ENCODE measurements around the gene DLAT. TPM values are rescaled to one million over a fixed set of nuclear protein-coding genes. Genes with fewer than 3 reads are reported as not detected.
"Not testable (repeated sequence)": the region's sequence is repeated elsewhere in the genome, so short reads cannot be mapped to it uniquely, and the experiment has no call there.

Gene DLAT
- polyA plus RNA-seq, 2 donors, result 9.7 to 22.6 TPM

DNA sequence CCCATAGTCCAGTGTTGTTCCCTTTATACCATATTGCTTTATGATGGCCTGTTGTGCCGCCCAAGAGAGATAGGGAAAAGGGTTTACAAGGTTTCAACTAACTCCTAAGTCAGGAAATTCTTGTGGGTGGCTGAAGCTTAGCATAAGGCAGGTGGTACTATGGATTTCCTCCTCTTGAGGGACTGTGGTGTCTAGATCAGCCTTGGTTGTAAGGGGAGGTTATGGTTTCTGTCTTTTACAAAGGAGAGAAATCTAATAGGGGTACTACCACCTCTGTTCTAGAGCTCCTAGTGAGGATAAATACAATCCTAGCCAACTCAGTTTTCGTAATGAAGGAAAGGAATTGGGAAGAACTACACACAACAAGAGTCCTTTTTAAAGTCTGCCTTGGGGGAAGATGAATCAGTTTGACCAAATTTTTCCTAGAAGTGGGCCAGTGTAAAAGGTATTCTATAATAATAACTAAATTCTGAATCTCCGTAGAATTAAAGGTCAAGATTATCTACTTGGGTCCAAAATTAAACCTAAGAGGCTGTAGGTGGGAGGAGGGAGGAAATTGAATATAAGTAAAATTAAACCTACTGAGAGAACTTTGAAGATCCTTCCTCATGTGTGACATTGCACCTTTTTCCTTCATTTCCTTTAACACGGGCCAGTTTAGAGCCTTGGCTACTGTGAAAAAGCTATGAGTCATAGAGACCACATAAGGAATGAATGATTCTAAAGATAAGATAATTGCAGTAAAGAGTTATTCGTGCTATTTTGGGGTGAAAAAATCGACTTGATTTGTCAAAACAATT is 17.2 kb downstream of the DLAT start:
- Histone ChIP-seq H3K9me3 (ENCODE audit: control insufficient read depth in 2 of 2, insufficient read depth in 1 of 2, low read depth in 1 of 2, low read length in 1 of 2) (no peaks in the 10 kb centered on the region), H3K27me3 (ENCODE audit: control insufficient read depth in 1 of 2, insufficient read depth in 2 of 2, low read length in 2 of 2) (no peaks in the 10 kb centered on the region), H3K27ac (ENCODE audit: low read depth in 2 of 2, low read length in 1 of 2) (no peak overlapping the region), H3K4me3 (ENCODE audit: low read depth in 1 of 2, low read length in 2 of 2) (no peak overlapping the region), H3K36me3 (ENCODE audit: control insufficient read depth in 2 of 2, insufficient read depth in 2 of 2, low read length in 1 of 2) (peaks cover 2 to 3% of the 10 kb centered on the region in 2 donors), H3K4me1 (ENCODE audit: control insufficient read depth in 2 of 2, insufficient read depth in 2 of 2, low read length in 1 of 2) (no peaks in the 10 kb centered on the region)
- 64 to 68% methylated on average over 6 of the region's 6 CpGs for WGBS, 2 donors

DNA sequence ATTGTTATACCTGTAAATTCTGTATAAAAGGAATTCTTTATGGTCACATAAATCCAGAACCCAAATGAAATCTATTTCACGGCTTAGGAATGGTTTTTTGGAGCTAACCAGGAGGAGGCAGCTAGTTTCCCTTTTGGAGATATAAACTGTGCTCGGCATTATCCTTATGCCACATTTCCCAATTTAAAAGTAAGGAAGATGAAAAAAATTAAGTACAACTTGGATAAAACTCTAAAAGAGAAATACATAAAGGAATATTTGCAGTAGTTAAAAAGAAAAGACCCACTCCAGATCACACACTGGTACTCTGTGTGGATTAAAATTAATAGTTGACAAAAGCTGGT is 17.7 kb downstream of the DLAT start:
- Histone ChIP-seq H3K4me1 (ENCODE audit: control insufficient read depth in 2 of 2, insufficient read depth in 2 of 2, low read length in 1 of 2) (no peaks in the 10 kb centered on the region), H3K9me3 (ENCODE audit: control insufficient read depth in 2 of 2, insufficient read depth in 1 of 2, low read depth in 1 of 2, low read length in 1 of 2) (no peaks in the 10 kb centered on the region), H3K36me3 (ENCODE audit: control insufficient read depth in 2 of 2, insufficient read depth in 2 of 2, low read length in 1 of 2) (peaks cover 0 to 3% of the 10 kb centered on the region in 2 donors), H3K4me3 (ENCODE audit: low read depth in 1 of 2, low read length in 2 of 2) (no peak overlapping the region), H3K27ac (ENCODE audit: low read depth in 2 of 2, low read length in 1 of 2) (no peak overlapping the region), H3K27me3 (ENCODE audit: control insufficient read depth in 1 of 2, insufficient read depth in 2 of 2, low read length in 2 of 2) (no peaks in the 10 kb centered on the region)
- WGBS, 2 donors, result 89 to 95% methylated on average over 2 of the region's 2 CpGs

DNA sequence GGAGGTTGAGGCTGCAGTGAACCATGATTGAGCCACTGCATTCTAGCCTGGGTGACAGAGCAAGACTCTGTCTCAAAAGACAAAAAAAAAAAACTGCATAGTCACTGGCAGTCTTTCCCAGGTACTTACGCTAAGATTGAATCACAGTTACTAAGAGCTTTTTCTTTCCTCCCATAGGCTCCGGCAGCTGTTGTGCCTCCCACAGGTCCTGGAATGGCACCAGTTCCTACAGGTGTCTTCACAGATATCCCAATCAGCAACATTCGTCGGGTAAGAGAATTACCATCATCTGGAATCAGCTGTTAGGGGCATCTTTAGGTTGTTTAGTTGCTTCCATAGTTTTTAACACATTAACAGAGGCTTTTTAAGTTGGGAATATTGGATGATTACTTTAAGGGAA is 19.8 kb downstream of the DLAT start:
- Histone ChIP-seq H3K4me1 (ENCODE audit: control insufficient read depth in 2 of 2, insufficient read depth in 2 of 2, low read length in 1 of 2) (no peaks in the 10 kb centered on the region), H3K9me3 (ENCODE audit: control insufficient read depth in 2 of 2, insufficient read depth in 1 of 2, low read depth in 1 of 2, low read length in 1 of 2) (no peaks in the 10 kb centered on the region), H3K27me3 (ENCODE audit: control insufficient read depth in 1 of 2, insufficient read depth in 2 of 2, low read length in 2 of 2) (no peaks in the 10 kb centered on the region), H3K27ac (ENCODE audit: low read depth in 2 of 2, low read length in 1 of 2) (no peak overlapping the region), H3K36me3 (ENCODE audit: control insufficient read depth in 2 of 2, insufficient read depth in 2 of 2, low read length in 1 of 2) (peaks cover 0 to 3% of the 10 kb centered on the region in 2 donors), H3K4me3 (ENCODE audit: low read depth in 1 of 2, low read length in 2 of 2) (no peak overlapping the region)
- WGBS, 2 donors, result 80 to 97% methylated on average over 4 of the region's 4 CpGs

DNA sequence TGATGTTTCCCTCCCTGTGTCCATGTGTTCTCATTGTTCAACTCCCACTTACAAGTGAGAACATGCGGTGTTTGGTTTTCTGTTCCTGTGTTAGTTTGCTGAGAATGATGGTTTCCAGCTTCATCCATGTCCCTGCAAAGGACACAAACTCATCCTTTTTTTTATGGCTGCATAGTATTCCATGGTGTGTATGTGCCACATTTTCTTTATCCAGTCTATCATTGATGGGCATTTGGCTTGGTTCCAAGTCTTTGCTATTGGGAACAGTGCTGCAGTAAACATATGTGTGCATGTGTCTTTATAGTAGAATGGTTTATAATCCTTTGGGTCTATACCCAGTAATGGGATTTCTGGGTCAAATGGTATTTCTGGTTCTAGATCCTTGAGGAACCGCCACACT is 21.4 kb downstream of the DLAT start:
- H3K9me3 ChIP-seq (ENCODE audit: control insufficient read depth in 2 of 2, insufficient read depth in 1 of 2, low read depth in 1 of 2, low read length in 1 of 2); H3K36me3 ChIP-seq (ENCODE audit: control insufficient read depth in 2 of 2, insufficient read depth in 2 of 2, low read length in 1 of 2); H3K4me3 ChIP-seq (ENCODE audit: low read depth in 1 of 2, low read length in 2 of 2); H3K27ac ChIP-seq (ENCODE audit: low read depth in 2 of 2, low read length in 1 of 2); H3K4me1 ChIP-seq (ENCODE audit: control insufficient read depth in 2 of 2, insufficient read depth in 2 of 2, low read length in 1 of 2); H3K27me3 ChIP-seq (ENCODE audit: control insufficient read depth in 1 of 2, insufficient read depth in 2 of 2, low read length in 2 of 2): not testable (repeated sequence)
- WGBS, 2 donors, result 100% methylated on average over 2 of the region's 2 CpGs

DNA sequence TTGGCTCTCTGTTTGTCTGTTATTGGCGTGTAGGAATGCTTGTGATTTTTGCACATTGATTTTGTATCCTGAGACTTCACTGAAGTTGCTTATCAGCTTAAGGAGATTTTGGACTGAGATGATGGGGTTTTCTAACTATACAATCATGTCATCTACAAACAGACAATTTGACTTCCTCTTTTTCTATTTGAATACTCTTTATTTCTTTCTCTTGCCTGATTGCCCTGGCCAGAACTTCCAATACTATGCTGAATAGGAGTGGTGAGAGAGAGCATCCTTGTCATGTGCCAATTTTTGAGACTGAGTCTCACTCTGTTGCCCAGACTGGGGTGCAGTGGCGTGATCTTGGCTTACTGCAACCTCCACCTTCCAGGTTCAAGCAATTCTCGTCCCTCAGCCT is 23.0 kb downstream of the DLAT start:
- H3K27ac ChIP-seq (ENCODE audit: low read depth in 2 of 2, low read length in 1 of 2); H3K4me3 ChIP-seq (ENCODE audit: low read depth in 1 of 2, low read length in 2 of 2); H3K9me3 ChIP-seq (ENCODE audit: control insufficient read depth in 2 of 2, insufficient read depth in 1 of 2, low read depth in 1 of 2, low read length in 1 of 2); H3K4me1 ChIP-seq (ENCODE audit: control insufficient read depth in 2 of 2, insufficient read depth in 2 of 2, low read length in 1 of 2); H3K27me3 ChIP-seq (ENCODE audit: control insufficient read depth in 1 of 2, insufficient read depth in 2 of 2, low read length in 2 of 2); H3K36me3 ChIP-seq (ENCODE audit: control insufficient read depth in 2 of 2, insufficient read depth in 2 of 2, low read length in 1 of 2): not testable (repeated sequence)
- 93 to 97% methylated on average over 3 of the region's 3 CpGs for WGBS, 2 donors

DNA sequence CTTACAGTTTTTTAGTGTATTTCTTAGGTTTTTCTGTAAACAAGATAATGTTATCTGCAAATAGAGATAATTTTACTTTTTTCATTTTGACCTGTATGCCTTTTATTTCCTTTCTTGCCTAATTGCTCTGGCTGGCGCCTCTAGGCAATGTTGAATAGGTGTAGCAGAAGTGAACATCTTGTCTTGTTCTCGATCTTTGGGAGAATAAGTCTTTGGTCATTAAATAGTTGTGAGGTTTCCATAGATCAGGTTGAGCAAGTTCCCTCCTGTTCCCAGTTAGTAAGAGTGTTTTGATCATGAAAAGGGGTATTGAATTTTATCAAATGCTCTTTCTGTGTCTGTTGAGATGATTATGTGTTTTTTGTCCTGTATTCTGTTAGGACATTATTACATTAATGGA is 24.6 kb downstream of the DLAT start:
- H3K9me3 ChIP-seq (ENCODE audit: control insufficient read depth in 2 of 2, insufficient read depth in 1 of 2, low read depth in 1 of 2, low read length in 1 of 2), result no peaks in the 10 kb centered on the region
- H3K36me3 ChIP-seq (ENCODE audit: control insufficient read depth in 2 of 2, insufficient read depth in 2 of 2, low read length in 1 of 2), result peaks cover 4 to 8% of the 10 kb centered on the region in 2 donors
- H3K27ac ChIP-seq (ENCODE audit: low read depth in 2 of 2, low read length in 1 of 2), result no peak overlapping the region
- 49 to 50% methylated on average over 2 of the region's 2 CpGs for WGBS, 2 donors
- no peak overlapping the region for H3K4me3 ChIP-seq (ENCODE audit: low read depth in 1 of 2, low read length in 2 of 2)
- H3K27me3 ChIP-seq (ENCODE audit: control insufficient read depth in 1 of 2, insufficient read depth in 2 of 2, low read length in 2 of 2), result no peaks in the 10 kb centered on the region
- H3K4me1 ChIP-seq (ENCODE audit: control insufficient read depth in 2 of 2, insufficient read depth in 2 of 2, low read length in 1 of 2), result no peaks in the 10 kb centered on the region

DNA sequence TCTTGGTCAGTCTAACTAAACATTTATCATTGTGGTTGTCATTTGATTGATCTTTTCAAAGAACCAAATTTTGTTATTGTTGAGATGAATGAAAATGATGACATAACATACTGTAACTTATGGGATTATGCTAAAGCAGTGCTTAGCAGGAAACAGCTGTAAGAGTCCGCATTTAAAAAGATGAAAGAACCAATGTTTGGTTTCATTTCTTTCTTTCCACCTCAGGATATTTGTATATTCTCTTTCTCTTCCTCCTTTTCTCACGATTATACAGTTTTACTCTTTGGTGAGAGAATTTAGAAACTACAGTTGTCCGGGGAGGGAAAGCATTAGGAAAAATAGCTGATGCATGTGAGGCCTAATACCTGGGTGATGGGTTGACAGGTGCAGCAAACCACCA is 25.5 kb downstream of the DLAT start:
- Histone ChIP-seq H3K4me3 (ENCODE audit: low read depth in 1 of 2, low read length in 2 of 2) (no peak overlapping the region), H3K27ac (ENCODE audit: low read depth in 2 of 2, low read length in 1 of 2) (no peak overlapping the region), H3K36me3 (ENCODE audit: control insufficient read depth in 2 of 2, insufficient read depth in 2 of 2, low read length in 1 of 2) (peaks cover 5 to 6% of the 10 kb centered on the region in 2 donors), H3K4me1 (ENCODE audit: control insufficient read depth in 2 of 2, insufficient read depth in 2 of 2, low read length in 1 of 2) (no peaks in the 10 kb centered on the region), H3K9me3 (ENCODE audit: control insufficient read depth in 2 of 2, insufficient read depth in 1 of 2, low read depth in 1 of 2, low read length in 1 of 2) (no peaks in the 10 kb centered on the region), H3K27me3 (ENCODE audit: control insufficient read depth in 1 of 2, insufficient read depth in 2 of 2, low read length in 2 of 2) (no peaks in the 10 kb centered on the region)
- 82 to 85% methylated on average over 3 of the region's 3 CpGs for WGBS, 2 donors

DNA sequence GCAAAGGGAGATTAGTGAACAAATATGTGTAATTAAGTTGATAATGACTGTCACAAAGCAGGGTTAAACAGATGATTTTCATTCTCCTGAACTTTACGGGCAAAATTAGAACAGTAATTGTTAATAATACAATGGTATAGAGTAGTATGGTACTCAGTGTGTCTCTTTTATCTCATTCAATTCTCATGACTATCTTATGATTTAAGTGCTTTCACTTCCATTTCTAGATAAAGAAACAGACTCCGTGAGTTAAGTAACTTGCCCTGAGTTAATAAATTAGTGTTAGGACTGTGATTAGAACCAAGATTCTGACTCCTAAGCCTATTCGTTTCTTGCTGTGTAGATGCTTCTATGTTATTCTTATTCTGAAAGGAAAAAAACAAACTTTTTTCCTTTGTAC is 26.6 kb downstream of the DLAT start:
- Histone ChIP-seq H3K27ac (ENCODE audit: low read depth in 2 of 2, low read length in 1 of 2) (no peak overlapping the region), H3K27me3 (ENCODE audit: control insufficient read depth in 1 of 2, insufficient read depth in 2 of 2, low read length in 2 of 2) (no peaks in the 10 kb centered on the region), H3K4me1 (ENCODE audit: control insufficient read depth in 2 of 2, insufficient read depth in 2 of 2, low read length in 1 of 2) (no peaks in the 10 kb centered on the region), H3K4me3 (ENCODE audit: low read depth in 1 of 2, low read length in 2 of 2) (no peak overlapping the region), H3K9me3 (ENCODE audit: control insufficient read depth in 2 of 2, insufficient read depth in 1 of 2, low read depth in 1 of 2, low read length in 1 of 2) (no peaks in the 10 kb centered on the region), H3K36me3 (ENCODE audit: control insufficient read depth in 2 of 2, insufficient read depth in 2 of 2, low read length in 1 of 2) (peaks cover 5 to 6% of the 10 kb centered on the region in 2 donors)
- WGBS, 2 donors, result 91 to 97% methylated on average over 3 of the region's 3 CpGs

DNA sequence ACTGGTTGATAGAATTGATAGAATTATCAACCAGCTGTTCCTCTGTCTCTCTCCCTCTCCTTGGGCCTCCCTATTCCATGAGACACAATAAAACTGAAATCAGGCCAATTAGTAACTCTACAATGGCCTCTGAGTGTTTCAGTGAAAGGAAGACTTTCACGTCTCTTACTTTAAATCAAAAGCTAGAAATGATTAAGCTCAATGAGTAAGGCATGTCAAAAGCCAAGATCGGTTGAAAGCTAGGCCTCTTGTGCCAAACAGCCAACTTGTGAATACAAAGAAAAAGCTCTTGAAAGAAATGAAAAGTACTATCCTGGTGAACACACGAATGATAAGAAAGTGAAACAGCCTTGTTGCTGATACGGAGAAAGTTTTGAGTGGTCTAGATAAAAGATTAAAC is 32.0 kb downstream of the DLAT start:
- Histone ChIP-seq H3K4me3 (ENCODE audit: low read depth in 1 of 2, low read length in 2 of 2) (no peak overlapping the region), H3K4me1 (ENCODE audit: control insufficient read depth in 2 of 2, insufficient read depth in 2 of 2, low read length in 1 of 2) (no peaks in the 10 kb centered on the region), H3K27me3 (ENCODE audit: control insufficient read depth in 1 of 2, insufficient read depth in 2 of 2, low read length in 2 of 2) (no peaks in the 10 kb centered on the region), H3K9me3 (ENCODE audit: control insufficient read depth in 2 of 2, insufficient read depth in 1 of 2, low read depth in 1 of 2, low read length in 1 of 2) (no peaks in the 10 kb centered on the region), H3K27ac (ENCODE audit: low read depth in 2 of 2, low read length in 1 of 2) (no peak overlapping the region), H3K36me3 (ENCODE audit: control insufficient read depth in 2 of 2, insufficient read depth in 2 of 2, low read length in 1 of 2) (peaks cover 8 to 9% of the 10 kb centered on the region in 2 donors)
- WGBS, 2 donors, result 74 to 78% methylated on average over 4 of the region's 4 CpGs

DNA sequence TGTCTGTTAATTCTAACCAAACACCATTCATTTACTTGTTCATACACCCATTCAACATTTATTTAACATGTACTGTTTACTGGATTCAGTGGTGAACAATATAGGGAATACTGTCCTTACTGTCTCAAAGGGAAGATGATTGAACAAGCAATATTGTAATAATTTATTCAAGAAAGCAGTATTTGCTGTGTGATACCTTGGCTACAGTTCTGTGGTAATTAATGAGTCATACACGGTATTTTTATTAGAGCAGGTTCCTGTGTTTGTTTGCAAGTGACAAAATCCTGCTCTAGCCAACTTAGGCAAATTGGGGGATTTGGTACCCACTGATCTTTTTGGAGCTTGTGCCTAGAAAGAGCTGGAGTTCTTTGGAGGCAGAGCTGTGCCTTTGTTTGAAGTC is 32.9 kb downstream of the DLAT start:
- Histone ChIP-seq H3K27ac (ENCODE audit: low read depth in 2 of 2, low read length in 1 of 2) (no peak overlapping the region), H3K36me3 (ENCODE audit: control insufficient read depth in 2 of 2, insufficient read depth in 2 of 2, low read length in 1 of 2) (peaks cover 5 to 8% of the 10 kb centered on the region in 2 donors), H3K9me3 (ENCODE audit: control insufficient read depth in 2 of 2, insufficient read depth in 1 of 2, low read depth in 1 of 2, low read length in 1 of 2) (no peaks in the 10 kb centered on the region), H3K27me3 (ENCODE audit: control insufficient read depth in 1 of 2, insufficient read depth in 2 of 2, low read length in 2 of 2) (no peaks in the 10 kb centered on the region), H3K4me1 (ENCODE audit: control insufficient read depth in 2 of 2, insufficient read depth in 2 of 2, low read length in 1 of 2) (no peaks in the 10 kb centered on the region), H3K4me3 (ENCODE audit: low read depth in 1 of 2, low read length in 2 of 2) (no peak overlapping the region)
- 32 to 39% methylated on average over 1 of the region's 1 CpG for WGBS, 2 donors

Data from esophagus (tissue), 2 donors.